GM12875 (cell line): Measurements from ENCODE around the gene TTLL10.
A peak's percentile ranks its signal among the peaks of the same experiment; 100 is the strongest.

ENCODE experiments used
- H3K4me3 ChIP-seq: one replicate; pipeline ENCODE4 v1.5.1; 2011; ENCODE audit warnings: low read depth, low read length, control low read depth
- TF ChIP-seq, protein P1 (sequence below): IDR thresholded peaks from 2 replicates; pipeline ENCODE4 v1.5.1; 2011; ENCODE audit warnings: low read depth, mild to moderate bottlenecking, control low read depth, inconsistent platforms, low read length, moderate library complexity, borderline replicate concordance; ENCODE audit not compliant: insufficient read depth

TTLL10 gene

DNA sequence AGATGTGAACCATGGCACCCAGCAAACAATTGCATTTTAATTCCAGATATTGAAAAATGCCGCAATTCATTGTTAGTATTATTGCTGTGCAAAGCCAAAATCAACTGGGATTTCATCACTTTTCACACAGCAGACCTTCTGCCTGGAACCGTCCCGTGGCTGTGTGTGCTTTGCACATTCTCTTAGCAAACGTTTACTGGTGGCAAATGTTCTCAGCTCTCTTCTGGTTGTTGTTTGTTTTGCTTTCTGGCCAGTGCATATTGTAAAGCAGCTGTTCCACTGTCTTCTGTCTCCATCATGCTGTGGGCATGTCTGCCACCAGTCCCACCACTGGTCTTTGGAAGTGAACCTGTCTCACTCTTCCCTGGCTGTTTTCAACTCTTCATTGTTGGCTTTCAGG, 19.8 kb upstream of the TTLL10 start:
- no peak overlapping the region for H3K4me3 ChIP-seq
- TF ChIP-seq, protein P1, sequence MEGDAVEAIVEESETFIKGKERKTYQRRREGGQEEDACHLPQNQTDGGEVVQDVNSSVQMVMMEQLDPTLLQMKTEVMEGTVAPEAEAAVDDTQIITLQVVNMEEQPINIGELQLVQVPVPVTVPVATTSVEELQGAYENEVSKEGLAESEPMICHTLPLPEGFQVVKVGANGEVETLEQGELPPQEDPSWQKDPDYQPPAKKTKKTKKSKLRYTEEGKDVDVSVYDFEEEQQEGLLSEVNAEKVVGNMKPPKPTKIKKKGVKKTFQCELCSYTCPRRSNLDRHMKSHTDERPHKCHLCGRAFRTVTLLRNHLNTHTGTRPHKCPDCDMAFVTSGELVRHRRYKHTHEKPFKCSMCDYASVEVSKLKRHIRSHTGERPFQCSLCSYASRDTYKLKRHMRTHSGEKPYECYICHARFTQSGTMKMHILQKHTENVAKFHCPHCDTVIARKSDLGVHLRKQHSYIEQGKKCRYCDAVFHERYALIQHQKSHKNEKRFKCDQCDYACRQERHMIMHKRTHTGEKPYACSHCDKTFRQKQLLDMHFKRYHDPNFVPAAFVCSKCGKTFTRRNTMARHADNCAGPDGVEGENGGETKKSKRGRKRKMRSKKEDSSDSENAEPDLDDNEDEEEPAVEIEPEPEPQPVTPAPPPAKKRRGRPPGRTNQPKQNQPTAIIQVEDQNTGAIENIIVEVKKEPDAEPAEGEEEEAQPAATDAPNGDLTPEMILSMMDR: no peak

DNA sequence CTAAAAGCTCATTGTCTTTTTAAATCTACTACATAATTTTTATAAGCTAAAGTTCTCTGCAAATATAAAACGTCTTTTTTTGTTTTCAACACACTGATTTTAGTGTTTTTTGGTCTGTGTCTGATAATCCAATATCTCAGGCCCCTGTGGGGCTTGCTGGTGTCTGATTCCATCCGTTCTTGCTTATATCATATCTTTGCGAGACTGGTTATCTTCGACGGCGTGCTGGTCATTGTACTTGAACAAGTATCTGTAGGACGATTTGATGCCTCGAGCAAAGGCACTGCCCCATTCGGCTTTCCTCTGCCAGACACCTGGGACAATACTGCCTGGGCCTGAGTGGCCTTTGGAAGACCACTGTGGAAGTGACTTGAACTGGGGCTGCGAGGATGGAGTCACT, 18.4 kb upstream of the TTLL10 start:
- H3K4me3 ChIP-seq: no peak overlapping the region
- TF ChIP-seq, protein P1: no peak

DNA sequence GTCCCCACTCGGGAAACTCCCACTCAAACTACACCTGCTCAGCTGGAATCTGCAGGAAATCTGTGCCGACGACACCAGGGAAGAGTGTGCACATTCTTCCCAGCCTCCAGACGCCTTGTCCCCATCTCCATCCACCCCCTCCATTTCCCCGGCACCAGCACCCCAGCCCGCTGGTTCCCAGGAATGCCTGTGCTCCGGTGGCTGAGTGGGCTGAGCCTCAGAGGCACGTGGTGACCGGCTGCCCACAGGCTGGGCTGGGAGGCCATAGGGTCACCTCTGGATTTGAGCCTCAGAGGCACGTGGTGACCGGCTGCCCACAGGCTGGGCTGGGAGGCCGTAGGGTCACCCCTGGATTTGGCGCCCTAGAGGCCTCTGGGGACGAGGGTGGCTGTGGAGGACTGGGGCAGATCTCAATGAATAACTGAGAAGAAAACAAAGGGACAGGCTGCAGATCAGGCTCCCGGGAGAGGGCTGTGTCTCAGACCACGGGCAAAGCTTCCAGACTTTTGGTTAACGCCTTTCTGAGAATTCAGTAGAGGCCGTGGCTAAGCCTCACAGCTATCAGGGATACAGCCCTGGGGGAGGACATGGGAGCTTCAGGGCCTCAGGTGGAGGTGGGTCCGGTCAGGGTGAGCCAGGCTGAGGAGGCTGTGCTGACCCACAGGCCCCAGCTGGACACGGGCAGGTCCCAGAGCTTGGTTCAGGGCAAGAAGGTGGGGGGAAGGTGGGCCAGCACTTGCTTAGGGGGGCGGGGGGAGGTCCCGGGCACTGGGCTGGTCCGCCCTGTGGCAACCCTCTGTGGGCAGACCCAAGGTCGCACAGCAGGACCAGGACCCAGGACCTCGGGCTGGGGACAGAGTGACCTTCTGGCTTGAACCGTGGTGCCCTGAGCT, 17.3 kb upstream of the TTLL10 start:
- TF ChIP-seq, protein P1: no peak
- H3K4me3 ChIP-seq: no peak overlapping the region

DNA sequence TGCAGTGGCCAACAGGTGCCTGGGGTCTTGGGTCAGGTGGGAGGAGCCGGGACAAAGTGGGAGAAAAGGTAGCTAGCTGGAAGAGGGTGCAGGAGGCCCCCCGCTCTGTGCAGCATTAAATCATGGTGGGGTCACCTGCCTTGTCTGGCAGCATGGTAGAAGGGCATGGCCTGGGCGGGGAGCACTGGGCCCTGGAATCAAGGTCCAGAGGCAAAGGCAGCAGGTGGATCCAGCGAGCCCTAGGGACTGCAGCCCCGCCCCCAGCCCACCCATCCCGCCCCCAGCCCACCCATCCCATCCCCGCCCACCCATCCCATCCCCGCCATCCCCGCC, 16.7 kb upstream of the TTLL10 start:
- no peak overlapping the region for H3K4me3 ChIP-seq
- TF ChIP-seq, protein P1: no peak

DNA sequence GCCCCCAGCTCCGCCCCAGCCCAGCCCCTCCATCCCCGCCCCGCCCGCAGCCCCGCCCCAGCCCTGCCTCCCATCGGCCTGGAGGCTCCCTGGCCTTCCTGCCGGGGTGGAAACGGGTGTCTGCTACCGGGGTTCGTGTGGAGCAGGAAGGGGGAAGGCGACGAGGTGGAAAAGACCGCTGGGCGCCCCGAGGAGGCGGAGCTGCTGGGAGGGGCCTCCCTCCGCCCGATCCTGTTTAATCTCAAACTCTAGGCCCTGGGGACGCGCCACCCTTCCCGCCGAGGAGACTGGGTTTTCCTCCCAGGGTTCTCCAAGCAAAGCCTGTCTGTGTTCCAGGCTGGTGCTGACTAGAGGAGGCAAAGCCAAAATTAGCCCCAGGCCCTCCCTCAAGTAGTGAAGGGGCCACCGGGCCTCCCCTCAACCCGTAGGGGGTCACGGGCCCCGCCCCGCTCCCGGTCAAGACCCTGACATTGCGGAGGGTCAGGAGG, 16.2 kb upstream of the TTLL10 start:
- TF ChIP-seq, protein P1: no peak
- peak overlapping the region; percentile 50 for H3K4me3 ChIP-seq

DNA sequence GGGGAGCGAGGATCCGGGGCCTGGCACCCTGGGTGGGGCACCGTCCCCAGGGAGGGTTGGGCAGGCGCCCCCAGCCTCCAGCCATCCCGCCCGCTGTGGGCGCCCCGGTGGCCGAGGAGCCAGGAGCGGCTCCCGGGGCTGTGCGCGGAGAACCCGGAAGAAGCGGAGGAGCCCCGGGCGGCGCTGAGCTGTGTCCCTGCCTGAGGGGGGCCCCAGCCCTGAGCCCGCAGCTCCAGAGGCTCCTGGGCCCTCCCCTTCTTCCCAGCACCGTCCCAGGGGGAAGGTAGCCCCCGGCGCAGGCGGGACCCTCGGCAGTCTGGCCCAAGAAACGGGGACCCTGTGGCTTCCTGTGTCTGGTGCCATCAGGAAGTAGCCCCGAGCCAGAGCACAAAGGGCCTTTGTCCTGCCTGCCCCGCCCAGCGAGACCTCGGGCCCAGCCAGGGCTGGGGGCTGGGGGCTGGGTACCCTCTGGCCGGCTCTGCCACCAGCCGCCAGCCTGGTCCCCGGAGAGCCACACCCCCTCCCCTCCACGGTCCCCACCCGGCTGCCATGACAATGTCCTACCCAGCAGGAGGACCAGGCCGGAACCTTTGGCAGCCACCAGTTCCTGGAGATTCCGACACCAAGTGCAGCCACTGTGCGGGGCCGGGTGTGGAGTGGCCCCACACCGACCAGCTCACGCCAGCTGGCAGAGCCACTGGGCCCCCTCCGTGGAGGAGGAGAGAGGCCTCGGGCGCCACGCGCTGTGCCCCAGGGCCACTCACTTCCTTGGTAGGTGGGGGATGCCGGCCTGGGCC, 15.6 kb upstream of the TTLL10 start:
- peak overlapping the region; percentile 50 for H3K4me3 ChIP-seq
- TF ChIP-seq, protein P1: no peak
